Measurements from ENCODE around the gene CDKL2. TPM values are rescaled to one million over a fixed set of nuclear protein-coding genes. Genes with fewer than 3 reads are reported as not detected.

The CDKL2 gene
- total and polyA plus RNA-seq, 2 of the 4 experiments (the other 2 are of a cell fraction), result 0.09 to 0.18 TPM

GRCh38 chr4:75566911-75567310, 63.4 kb downstream of the CDKL2 start:
- no peaks in the 10 kb centered on the region for H4K20me1 ChIP-seq (ENCODE audit: insufficient read depth, low read length)
- H3K4me2 ChIP-seq (ENCODE audit: low read depth, low read length), result no peak overlapping the region
- no peaks in the 10 kb centered on the region for H3K9me1 ChIP-seq (ENCODE audit: insufficient read depth, low read length)
- DNase-seq (no peak), ATAC-seq (ENCODE audit: low read depth) (no peak)
- ChIA-PET POLR2A (ENCODE audit: unreplicated experiment) (no interaction called here), CTCF (no interaction called here)
- no peaks in the 10 kb centered on the region for H3K79me1 ChIP-seq (ENCODE audit: low read depth in 1 of 2, low read length in 2 of 2)
- in situ Hi-C loops (cut with MboI; ENCODE audit: low sequenced_read_pairs), result no loop called here
- H2AFZ ChIP-seq (replicated peaks; ENCODE audit: low read length, poor library complexity), result no peak overlapping the region
- intact Hi-C loops (cut with micrococcal nuclease), result no loop called here
- H3K56ac ChIP-seq (ENCODE audit: extremely low read depth, insufficient read depth, low read length), result no peak overlapping the region
- no peak overlapping the region for H2BK120ac ChIP-seq (ENCODE audit: low read depth, low read length)
- H2BK15ac ChIP-seq (ENCODE audit: low read depth, low read length), result no peak overlapping the region
- no peak overlapping the region for H4K5ac ChIP-seq (ENCODE audit: low read depth, low read length)
- no peak overlapping the region for H3K23ac ChIP-seq (ENCODE audit: low read depth, low read length)
- no peak overlapping the region for H4K91ac ChIP-seq (ENCODE audit: insufficient read depth, low read depth, low read length)
- H2BK5ac ChIP-seq (ENCODE audit: low read depth, low read length, poor library complexity, severe bottlenecking), result no peak overlapping the region
- H4K8ac ChIP-seq (ENCODE audit: low read depth in 2 of 2, low read length in 2 of 2), result no peak overlapping the region
- no peak overlapping the region for H3K14ac ChIP-seq (replicated peaks; ENCODE audit: low read depth, low read length)
- dilution Hi-C loops (cut with HindIII; ENCODE audit: low sequenced_read_pairs, unreplicated experiment), result no loop called here
- no peak overlapping the region for H3K4me3 ChIP-seq (ENCODE audit: insufficient read depth, low read depth, low read length)
- WGBS, 2 experiments (ENCODE audit: extremely low coverage in 2 of 2, insufficient read length in 1 of 2), result 100% methylated on average over 1 of the region's 1 CpG; no CpG with 5 or more reads in 1 of the 2 experiments
- H3K27me3 ChIP-seq (ENCODE audit: control insufficient read depth, insufficient read depth, low read length), result peaks cover 9% of the 10 kb centered on the region
- H2AK5ac ChIP-seq (ENCODE audit: low read depth, low read length), result no peak overlapping the region
- no peak overlapping the region for H3K9ac ChIP-seq (ENCODE audit: low read depth, low read length)
- no peak overlapping the region for H3K4ac ChIP-seq (ENCODE audit: low read depth, low read length)
- H3K36me3 ChIP-seq (ENCODE audit: control insufficient read depth, insufficient read depth, low read length), result no peaks in the 10 kb centered on the region
- no peak overlapping the region for H2BK20ac ChIP-seq (ENCODE audit: low read depth, low read length)
- H3K4me1 ChIP-seq (ENCODE audit: control insufficient read depth, insufficient read depth, low read length), result no peaks in the 10 kb centered on the region
- TF ChIP-seq CTCF (conservative IDR thresholded peaks at IDR 0.05; ENCODE audit: low read depth, low read length) (no peak), NFE2L2 (IDR thresholded peaks at IDR 0.05; ENCODE audit: low read depth, low read length) (no peak), FOS (IDR thresholded peaks at IDR 0.05; ENCODE audit: low read depth, low read length) (no peak), MAZ (IDR thresholded peaks at IDR 0.05; ENCODE audit: borderline replicate concordance, low read depth, low read length) (no peak), CHD1 (IDR thresholded peaks at IDR 0.05; ENCODE audit: low read depth, low read length) (no peak), SMC3 (IDR thresholded peaks at IDR 0.05; ENCODE audit: low read depth, low read length) (no peak), POLR2A (IDR thresholded peaks at IDR 0.05; ENCODE audit: low read depth, low read length) (no peak), USF2 (IDR thresholded peaks at IDR 0.05; ENCODE audit: low read depth, low read length) (no peak), MXI1 (IDR thresholded peaks at IDR 0.05; ENCODE audit: borderline replicate concordance, low read depth, low read length) (no peak), RCOR1 (IDR thresholded peaks at IDR 0.05; ENCODE audit: insufficient replicate concordance, low read length) (no peak), RAD21 (IDR thresholded peaks at IDR 0.05; ENCODE audit: low read length) (no peak), CEBPB (IDR thresholded peaks at IDR 0.05; ENCODE audit: low read depth, low read length) (no peak), ELK1 (IDR thresholded peaks at IDR 0.05; ENCODE audit: borderline replicate concordance, low read depth, low read length) (no peak), BHLHE40 (IDR thresholded peaks at IDR 0.05; ENCODE audit: low read depth, low read length) (no peak), MAFK (IDR thresholded peaks at IDR 0.05; ENCODE audit: low read depth, low read length) (no peak), RFX5 (IDR thresholded peaks at IDR 0.05; ENCODE audit: low read depth, low read length) (no peak)
- no peak overlapping the region for H2AK9ac ChIP-seq (replicated peaks; ENCODE audit: low read depth, low read length, poor library complexity)
- no TSS peak for BruUV-seq (replicated peaks)
- no peak overlapping the region for H3K27ac ChIP-seq (ENCODE audit: insufficient read depth, low read length)
- no peaks in the 10 kb centered on the region for H3K9me3 ChIP-seq (ENCODE audit: control insufficient read depth, insufficient read depth, low read length)
- H3K18ac ChIP-seq (ENCODE audit: low read depth, low read length), result no peak overlapping the region

Data from IMR-90 (cell line).